NCI-H1105 treated with DMSO at 0.1 percent for 48 hours (cell line): Measurements from ENCODE around the gene GFAP.

Experiments
- DNase-seq: peaks from one replicate; lab custom pipeline; 2025; lab: John Stamatoyannopoulos, UW

The GFAP gene

GRCh38 chr17:44900894-44901293 is 14.4 kb downstream of the GFAP start:
- peak; percentile 14 for DNase-seq

GRCh38 chr17:44899074-44899782 is 16.1 kb downstream of the GFAP start, which contains the start of gene EFTUD2:
Gene EFTUD2 (minus strand): TSS chr17:44899445. CDS start chr17:44894521, 4,924 bp downstream.
- peak; percentile 89 for DNase-seq

GRCh38 chr17:44898768-44899073 is 16.6 kb downstream of the GFAP start:
- no peak for DNase-seq

GRCh38 chr17:44894642-44895041 is 20.7 kb downstream of the GFAP start:
- DNase-seq = no peak

- DNase-seq = no peak
These were observed 23.1 kb downstream of the GFAP start for GRCh38 chr17:44892250-44892649.

- DNase-seq = no peak
These were observed 26.3 kb downstream of the GFAP start for GRCh38 chr17:44889003-44889402.

- no peak for DNase-seq
These were observed 27.0 kb downstream of the GFAP start for GRCh38 chr17:44887971-44888954.

GRCh38 chr17:44887016-44887415 is 28.3 kb downstream of the GFAP start:
- no peak for DNase-seq

GRCh38 chr17:44884941-44885340 is 30.4 kb downstream of the GFAP start:
- no peak for DNase-seq

GRCh38 chr17:44881145-44881544 is 34.2 kb downstream of the GFAP start:
- no peak for DNase-seq

- DNase-seq = no peak
These were observed 35.2 kb downstream of the GFAP start for GRCh38 chr17:44880062-44880461.

- DNase-seq = no peak
These were observed 35.9 kb downstream of the GFAP start for GRCh38 chr17:44879376-44879775.

GRCh38 chr17:44878627-44879221 is 36.6 kb downstream of the GFAP start:
- peak; percentile 31 for DNase-seq

GRCh38 chr17:44877121-44877520 is 38.2 kb downstream of the GFAP start:
- DNase-seq = no peak

GRCh38 chr17:44875761-44876160 is 39.5 kb downstream of the GFAP start:
- DNase-seq = no peak

- DNase-seq = no peak
These were observed 43.0 kb downstream of the GFAP start for GRCh38 chr17:44872131-44872768.

GRCh38 chr17:44871556-44871955 is 43.7 kb downstream of the GFAP start:
- no peak for DNase-seq

GRCh38 chr17:44867841-44868240 is 47.5 kb downstream of the GFAP start:
- DNase-seq = no peak

- DNase-seq = no peak
These were observed 49.4 kb downstream of the GFAP start for GRCh38 chr17:44865931-44866330.

GRCh38 chr17:44865231-44865660 is 50.1 kb downstream of the GFAP start:
- peak; percentile 72 for DNase-seq

GRCh38 chr17:44864831-44865230 is 50.5 kb downstream of the GFAP start:
- DNase-seq = no peak
